Measurements from ENCODE around the gene SLC16A3.
A peak's percentile ranks its signal among the peaks of the same experiment; 100 is the strongest.

SLC16A3 gene

DNA sequence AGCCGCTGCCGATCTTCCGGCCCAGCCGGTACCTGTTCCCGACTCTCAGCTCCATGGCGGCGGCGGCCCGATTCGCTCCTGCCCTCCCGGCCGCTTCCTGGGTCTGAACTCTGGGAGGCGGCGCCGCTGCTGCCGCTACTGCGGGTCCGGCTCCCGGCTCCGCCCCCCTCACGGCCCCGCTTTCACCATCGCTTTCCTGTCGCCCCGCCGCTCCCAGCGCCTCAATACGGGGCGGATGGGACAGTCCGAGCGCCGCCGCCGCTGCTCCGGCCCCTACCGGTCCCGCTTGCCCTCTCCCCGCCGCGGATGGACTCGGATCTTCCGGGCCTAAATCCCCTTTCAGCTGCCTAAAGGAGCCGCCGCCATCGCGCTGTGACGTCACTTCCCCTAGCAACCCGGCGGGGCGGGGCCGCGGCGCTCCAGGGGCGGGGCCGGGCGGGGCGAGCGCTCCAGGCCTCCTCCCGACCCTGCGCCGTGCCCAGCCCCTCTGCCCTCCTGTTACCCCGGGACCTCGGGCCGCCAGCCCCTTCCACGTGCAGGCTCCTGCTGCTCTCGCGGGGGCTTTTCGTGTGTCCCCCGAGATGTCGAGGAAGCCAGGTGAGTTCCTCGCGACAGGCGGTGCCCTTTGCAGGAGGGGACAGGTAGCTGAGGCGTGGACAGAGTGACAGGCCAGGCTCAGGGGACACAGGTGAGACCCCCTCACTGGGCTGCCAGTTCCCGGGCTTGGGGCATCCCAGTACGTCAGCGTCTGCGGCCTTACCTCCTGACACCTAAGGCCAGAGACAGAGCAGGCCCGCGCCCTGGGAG lies 44.7 kb downstream of the SLC16A3 start, which contains the start of gene CSNK1D:
CSNK1D (minus strand) TSS at position 374 of the 807 bp plus-strand sequence; CDS start at position 55, 319 bp downstream.
- Histone ChIP-seq H3K4me1 (peaks cover 9% of the 10 kb centered on the region), H3K4me3 (ENCODE audit: low read depth, low read length) (peak within 1 kb of the TSS; percentile 66), H3K36me3 (peaks cover 36% of the 10 kb centered on the region), H3K27me3 (no peaks in the 10 kb centered on the region), H3K9me3 (no peaks in the 10 kb centered on the region)
- no peak for TF ChIP-seq CTCF (IDR thresholded peaks at IDR 0.05; ENCODE audit: low read depth, low read length)
- DNase-seq, result peak; percentile 95

DNA sequence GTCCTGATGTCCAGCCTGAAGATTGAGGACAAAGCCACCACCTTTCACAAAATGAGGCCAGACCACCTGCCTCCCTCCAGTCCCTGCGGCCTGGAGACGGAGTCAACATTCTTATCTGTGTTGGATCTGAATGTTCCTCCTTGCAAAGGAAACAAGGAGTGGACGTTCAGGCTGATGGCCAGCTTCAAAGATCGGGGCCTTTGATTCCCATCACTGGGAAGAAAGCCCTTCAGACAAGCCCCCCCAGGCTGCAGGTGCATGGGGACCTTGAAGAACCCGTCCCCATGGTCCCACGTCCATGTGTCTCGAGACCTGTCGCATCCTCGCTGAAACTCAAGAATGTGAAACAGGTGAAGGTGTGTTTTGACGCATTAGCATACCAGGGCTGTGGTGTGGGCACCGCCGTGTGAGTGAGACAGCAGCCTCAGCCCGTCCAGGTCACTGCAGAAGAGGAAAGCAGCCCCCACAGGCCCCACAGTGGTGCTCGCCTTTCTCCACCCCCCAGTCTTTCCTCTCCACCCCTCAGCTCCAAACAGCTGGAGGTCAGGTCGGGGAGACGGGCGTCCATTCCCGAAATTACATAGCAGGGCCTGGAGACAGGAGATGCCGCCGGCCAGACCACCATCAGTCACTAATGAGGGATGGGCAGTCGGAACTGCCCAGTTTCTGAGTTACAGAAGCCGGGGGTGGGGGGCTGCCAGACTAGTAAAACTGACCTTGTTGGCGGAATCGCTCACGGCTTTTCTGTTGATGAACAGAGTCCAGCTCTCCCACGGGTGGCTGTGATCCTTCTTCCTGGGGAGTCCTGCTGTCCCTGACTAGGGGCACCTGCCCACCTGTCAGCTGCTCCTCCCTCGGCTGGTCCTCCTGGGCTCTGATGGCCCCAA lies 45.5 kb downstream of the SLC16A3 start:
- DNase-seq, result no peak
- no peaks in the 10 kb centered on the region for H3K9me3 ChIP-seq
- TF ChIP-seq CTCF (IDR thresholded peaks at IDR 0.05; ENCODE audit: low read depth, low read length), result no peak
- H3K36me3 ChIP-seq, result peaks cover 30% of the 10 kb centered on the region
- peak overlapping the region; percentile 66 for H3K4me3 ChIP-seq (ENCODE audit: low read depth, low read length)
- H3K4me1 ChIP-seq, result peaks cover 7% of the 10 kb centered on the region
- no peaks in the 10 kb centered on the region for H3K27me3 ChIP-seq

GRCh38 chr17:82275326-82275725 lies 46.5 kb downstream of the SLC16A3 start:
- H3K4me3 ChIP-seq (ENCODE audit: low read depth, low read length), result no peak overlapping the region
- H3K4me1 ChIP-seq, result peaks cover 4% of the 10 kb centered on the region
- H3K36me3 ChIP-seq, result peaks cover 21% of the 10 kb centered on the region
- H3K9me3 ChIP-seq, result no peaks in the 10 kb centered on the region
- TF ChIP-seq CTCF (IDR thresholded peaks at IDR 0.05; ENCODE audit: low read depth, low read length), result no peak
- DNase-seq, result no peak
- H3K27me3 ChIP-seq, result no peaks in the 10 kb centered on the region

DNA sequence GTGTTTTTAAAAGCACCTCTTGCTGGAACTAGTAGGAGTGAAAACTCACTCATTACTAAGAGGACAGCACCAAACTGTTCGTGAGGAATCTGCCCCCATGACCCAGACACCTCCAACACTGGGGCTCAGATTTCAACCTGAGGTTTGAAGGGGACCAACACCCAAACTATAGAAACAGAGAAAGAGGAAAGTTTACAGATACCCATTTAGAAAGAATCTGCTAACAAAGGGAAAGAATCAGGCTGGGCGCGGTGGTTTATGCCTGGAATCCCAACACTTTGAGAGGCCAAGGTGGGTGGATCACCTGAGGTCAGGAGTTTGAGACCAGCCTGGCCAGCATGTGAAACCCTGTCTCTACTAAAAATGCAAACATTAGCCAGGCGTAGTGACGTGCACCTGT lies 48.1 kb downstream of the SLC16A3 start:
- no peak for TF ChIP-seq CTCF (IDR thresholded peaks at IDR 0.05; ENCODE audit: low read depth, low read length)
- peaks cover 6% of the 10 kb centered on the region for H3K36me3 ChIP-seq
- no peaks in the 10 kb centered on the region for H3K27me3 ChIP-seq
- no peak for DNase-seq
- H3K4me1 ChIP-seq, result peaks cover 6% of the 10 kb centered on the region
- no peak overlapping the region for H3K4me3 ChIP-seq (ENCODE audit: low read depth, low read length)
- no peaks in the 10 kb centered on the region for H3K9me3 ChIP-seq

DNA sequence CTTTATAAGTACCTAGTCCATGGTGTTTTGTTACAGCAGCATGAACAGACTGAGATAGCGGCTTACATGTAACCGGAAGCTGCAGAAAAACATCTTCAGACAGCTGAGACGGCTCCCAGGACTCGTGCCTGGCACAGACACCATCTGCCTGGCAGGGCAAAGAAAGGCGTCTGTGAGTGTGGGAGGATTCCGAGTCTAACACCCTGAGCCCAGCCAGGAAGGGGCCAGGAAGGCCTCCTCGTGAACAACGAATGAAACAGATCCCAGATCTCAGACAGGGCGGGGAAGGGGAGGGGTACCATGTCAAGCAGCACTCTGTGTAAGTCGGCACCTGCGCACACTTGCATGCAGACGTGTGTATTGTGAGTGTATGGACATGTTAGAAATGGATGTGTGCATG lies 49.0 kb downstream of the SLC16A3 start:
- H3K4me1 ChIP-seq, result peaks cover 15% of the 10 kb centered on the region
- no peak for DNase-seq

More for the DNA sequence above, 49.0 kb downstream of the SLC16A3 start:
- no peak for TF ChIP-seq CTCF (IDR thresholded peaks at IDR 0.05; ENCODE audit: low read depth, low read length)
- no peak overlapping the region for H3K4me3 ChIP-seq (ENCODE audit: low read depth, low read length)
- H3K9me3 ChIP-seq, result no peaks in the 10 kb centered on the region
- no peaks in the 10 kb centered on the region for H3K27me3 ChIP-seq
- no peaks in the 10 kb centered on the region for H3K36me3 ChIP-seq
